AG04450 (cell line): ENCODE results near the gene HBZ. TPM values are rescaled to one million over a fixed set of nuclear protein-coding genes. Genes with fewer than 3 reads are reported as not detected.

Experiments
- CTCF ChIA-PET: fragments of 300-600, 350-600 bp; formaldehyde crosslinking; extraction: SDS; loops from one replicate; lab custom pipeline; 2022; ENCODE audit warnings: antibody characterized with exemption, inconsistent platforms; lab: Charles Lee
- POLR2A ChIA-PET: fragments of 350-600 bp; formaldehyde crosslinking; extraction: SDS; loops from one replicate; lab custom pipeline; 2021; ENCODE audit warnings: antibody characterized with exemption, inconsistent platforms; lab: Yijun Ruan, JAX
- DNase-seq: peaks from one replicate; pipeline ENCODE4 v3.0.0-alpha.2; 2011; ENCODE audit warnings: low read depth, low spot score
- H3K27ac ChIP-seq: one replicate; pipeline ENCODE4 v1.5.1; 2012; ENCODE audit warnings: low read depth, low read length, control low read depth
- H3K27me3 ChIP-seq: one replicate; pipeline ENCODE4 v1.6.0; 2012; ENCODE audit warnings: low read length; ENCODE audit not compliant: control insufficient read depth, insufficient read depth
- H3K4me3 ChIP-seq: 2 replicates; pipeline ENCODE4 v1.5.1; 2011; ENCODE audit warnings: mild to moderate bottlenecking, low read depth, low read length, control low read depth
- H3K9me3 ChIP-seq: 2 replicates; pipeline ENCODE4 v1.5.1; 2012; ENCODE audit warnings: low read length; ENCODE audit not compliant: control insufficient read depth, insufficient read depth
- CTCF ChIP-seq: IDR thresholded peaks from 2 replicates; pipeline ENCODE4 v1.5.1; 2011; ENCODE audit warnings: low read depth, low read length, control low read depth, inconsistent platforms
- polyA plus RNA-seq: library from polyadenylated mRNA; depleted of rRNA; stranded (reverse); fragments of >200 nt; gene quantifications from 2 replicates; pipeline ENCODE4 v1.2.3, GENCODE V29; 2011

The HBZ gene
- polyA plus RNA-seq, 1 experiment, result not detected

- CTCF ChIA-PET, result interaction anchor here (0.8 to 1.6 kb wide), 2 partner anchors 13 to 65 kb away, joined by 4 read pairs; no protein-coding TSS in a partner anchor
- no peak overlapping the region for H3K27ac ChIP-seq
- H3K4me3 ChIP-seq, result no peak overlapping the region
- H3K9me3 ChIP-seq, result no peaks in the 10 kb centered on the region
- TF ChIP-seq CTCF, result no peak
- no peaks in the 10 kb centered on the region for H3K27me3 ChIP-seq
- POLR2A ChIA-PET, result no interaction called here
- no peak for DNase-seq
Measured at GRCh38 chr16:130533-131173, 21.8 kb upstream of the HBZ start.

DNA sequence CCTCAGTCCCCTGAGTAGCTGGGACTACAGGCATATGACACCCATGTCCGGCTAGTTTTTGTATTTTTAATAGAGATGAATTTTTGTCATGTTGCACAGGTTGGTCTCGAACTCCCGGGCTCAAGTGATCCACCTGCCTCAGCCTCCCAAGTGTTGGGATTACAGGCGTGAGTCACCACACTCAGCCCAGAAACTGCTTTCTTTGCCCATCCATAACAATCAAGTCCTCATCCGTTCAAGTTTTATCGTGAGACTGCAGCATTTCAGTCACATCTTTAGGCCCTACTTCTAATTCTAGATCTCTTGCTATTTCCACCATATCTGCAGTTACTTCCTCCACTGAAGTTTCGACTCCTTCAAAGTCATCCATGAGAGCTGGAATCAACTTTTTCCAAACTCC, 20.3 kb upstream of the HBZ start:
- no peak for DNase-seq
- ChIA-PET POLR2A (no interaction called here), CTCF (interaction anchor here (1.1 to 4.2 kb wide), 4 partner anchors 9 to 66 kb away, joined by 3 to 16 read pairs (median 4); no protein-coding TSS in a partner anchor)
- TF ChIP-seq CTCF, result no peak
- Histone ChIP-seq H3K9me3 (no peaks in the 10 kb centered on the region), H3K27ac (no peak overlapping the region), H3K4me3 (no peak overlapping the region), H3K27me3 (no peaks in the 10 kb centered on the region)

GRCh38 chr16:133716-134115, 18.7 kb upstream of the HBZ start:
- DNase-seq, result no peak
- no peak for TF ChIP-seq CTCF
- no peaks in the 10 kb centered on the region for H3K9me3 ChIP-seq
- CTCF ChIA-PET, result interaction anchor here (1.4 to 4.2 kb wide), 3 partner anchors 13 to 37 kb away, joined by 3 to 16 read pairs (median 4); no protein-coding TSS in a partner anchor
- H3K27me3 ChIP-seq, result no peaks in the 10 kb centered on the region
- POLR2A ChIA-PET, result no interaction called here
- H3K27ac ChIP-seq, result no peak overlapping the region
- no peak overlapping the region for H3K4me3 ChIP-seq

GRCh38 chr16:138049-138417, 14.4 kb upstream of the HBZ start:
- CTCF ChIA-PET, result interaction anchor here (0.7 to 1.4 kb wide), 2 partner anchors 41 to 44 kb away, joined by 3 to 9 read pairs; no protein-coding TSS in a partner anchor
- Histone ChIP-seq H3K27me3 (no peaks in the 10 kb centered on the region), H3K4me3 (peak overlapping the region; percentile 72), H3K27ac (no peak overlapping the region), H3K9me3 (no peaks in the 10 kb centered on the region; the same call in 1 of the 2 replicates)
- POLR2A ChIA-PET, result no interaction called here
- TF ChIP-seq CTCF, result no peak
- DNase-seq, result no peak

GRCh38 chr16:140175-140857, 12.1 kb upstream of the HBZ start:
- Histone ChIP-seq H3K27me3 (no peaks in the 10 kb centered on the region), H3K4me3 (no peak overlapping the region), H3K9me3 (no peaks in the 10 kb centered on the region; the same call in 1 of the 2 replicates), H3K27ac (no peak overlapping the region)
- POLR2A ChIA-PET, result no interaction called here
- DNase-seq, result no peak
- no peak for TF ChIP-seq CTCF
- CTCF ChIA-PET, result no interaction called here
